GM12878 (cell line): ENCODE data around the gene RPS28. TPM values are rescaled to one million over a fixed set of nuclear protein-coding genes. Genes with fewer than 3 reads are reported as not detected.
A peak's percentile ranks its signal among the peaks of the same experiment; 100 is the strongest.

Experiments used
- CBX3 ChIP-seq: fragments of 200-600 bp; sonication (generic); IDR thresholded peaks from 2 replicates; pipeline ENCODE4 v1.6.1; 2016; ENCODE audit warnings: low read depth, borderline replicate concordance
- CHD1 ChIP-seq: IDR thresholded peaks from 2 replicates; pipeline ENCODE4 v1.6.1; 2012; ENCODE audit warnings: low read depth, low read length, improper control_type of control experiment
- HDAC6 ChIP-seq: fragments of 200-600 bp; sonication (generic); IDR thresholded peaks from one replicate; pipeline ENCODE4 v1.8.0; 2017; ENCODE audit warnings: antibody characterized with exemption; ENCODE audit not compliant: unreplicated experiment
- HDGF ChIP-seq: fragments of 450-650 bp; IDR thresholded peaks from 2 replicates; pipeline ENCODE4 v1.6.1; 2016; ENCODE audit warnings: antibody characterized with exemption
- JUNB ChIP-seq: IDR thresholded peaks from 2 replicates; pipeline ENCODE4 v1.6.1; 2016; ENCODE audit warnings: antibody characterized with exemption, mild to moderate bottlenecking
- NFYA ChIP-seq: IDR thresholded peaks from 2 replicates; pipeline ENCODE4 v1.6.1; 2011; ENCODE audit warnings: low read depth, mild to moderate bottlenecking, low read length, improper control_type of control experiment, borderline replicate concordance
- NR2C2 ChIP-seq: IDR thresholded peaks from 2 replicates; pipeline ENCODE4 v1.6.1; 2011; ENCODE audit warnings: borderline replicate concordance, low read depth; ENCODE audit not compliant: control insufficient read depth, insufficient read length
- PKNOX1 ChIP-seq: fragments of 450-650 bp; IDR thresholded peaks from 2 replicates; pipeline ENCODE4 v1.6.1; 2016; ENCODE audit warnings: mild to moderate bottlenecking
- PML ChIP-seq: IDR thresholded peaks from 2 replicates; pipeline ENCODE4 v1.6.1; 2012; ENCODE audit warnings: low read length, inconsistent platforms
- RAD51 ChIP-seq: fragments of 450-650 bp; IDR thresholded peaks from 2 replicates; pipeline ENCODE4 v1.6.1; 2016; ENCODE audit warnings: moderate library complexity, mild to moderate bottlenecking, inconsistent platforms
- SREBF2 ChIP-seq: IDR thresholded peaks from 2 replicates; pipeline ENCODE4 v1.6.1; 2012; ENCODE audit warnings: mild to moderate bottlenecking, low read length
- SUPT20H ChIP-seq: IDR thresholded peaks from 2 replicates; pipeline ENCODE4 v1.6.1; 2011; ENCODE audit warnings: low read depth, mild to moderate bottlenecking, low read length, moderate library complexity, borderline replicate concordance; ENCODE audit not compliant: control insufficient read depth
- WRNIP1 ChIP-seq: IDR thresholded peaks from 2 replicates; pipeline ENCODE4 v1.6.1; 2011; ENCODE audit warnings: low read depth, low read length, improper control_type of control experiment, borderline replicate concordance
- ZNF207 ChIP-seq: fragments of 450-650 bp; IDR thresholded peaks from 2 replicates; pipeline ENCODE4 v1.6.1; 2014; ENCODE audit warnings: antibody characterized with exemption, mild to moderate bottlenecking, borderline replicate concordance
- ZNF24 ChIP-seq: fragments of 450-650 bp; IDR thresholded peaks from 2 replicates; pipeline ENCODE4 v1.6.1; 2017; ENCODE audit warnings: antibody characterized with exemption, mild to moderate bottlenecking
- polyA plus RNA-seq, 11 experiments: library from polyadenylated mRNA; depleted of rRNA in 4 of 11; unstranded in 6 of 11; stranded (reverse) in 5 of 11; fragments of >200 nt; fragmentation: Nextera tagmentation in 4 of 11; fragmentation: Illumina TruSeq in 1 of 11; extraction: Ambion mirVana in 4 of 11; extraction: Trizol in 1 of 11; gene quantifications; 1 replicate in 1 of 11; 2 replicates in 10 of 11; pipeline versions ENCODE4 v1.2.1 to v1.2.3, GENCODE V29; 2011 to 2016; ENCODE audit warnings: inconsistent platforms in 2 of 11, missing spikeins in 2 of 11, low read depth in 1 of 11
- total RNA-seq, 4 experiments: library from RNA; depleted of rRNA in 3 of 4; stranded (reverse); fragments of >200 nt in 3 of 4; fragmentation: Illumina TruSeq in 1 of 4; extraction: Trizol in 1 of 4; gene quantifications; 2 replicates each; pipeline versions ENCODE4 v1.2.1 to v1.2.3, GENCODE V29; 2013 to 2021
- TF ChIP-seq, protein P1 (sequence below): fragments of 450-650 bp; formaldehyde crosslinking; IDR thresholded peaks from 2 replicates; pipeline ENCODE4 v1.4.0; 2022; ENCODE audit warnings: mild to moderate bottlenecking, moderate library complexity
- TF ChIP-seq, protein P2 (sequence below), 3 experiments: IDR thresholded peaks in 2 of 3; conservative IDR thresholded peaks in 1 of 3; 2 replicates each; pipeline ENCODE4 v1.5.1; 2011; ENCODE audit warnings: low read depth in 3 of 3, low read length in 3 of 3, mild to moderate bottlenecking in 3 of 3, control low read depth in 2 of 3, moderate library complexity in 2 of 3, inconsistent platforms in 1 of 3, mixed read lengths in 1 of 3; ENCODE audit not compliant: control insufficient read depth in 2 of 3, insufficient read depth in 1 of 3; ENCODE audit errors: extremely low read depth in 1 of 3
- TF ChIP-seq, protein P3 (sequence below): fragments of 150-350 bp; IDR thresholded peaks from 2 replicates; pipeline ENCODE4 v1.6.1; 2014; ENCODE audit warnings: mild to moderate bottlenecking, low read depth, low read length

RPS28 gene
- total and polyA plus RNA-seq, 10 of the 15 experiments (the other 5 are each of a cell fraction or from before 2014, with no cell fraction given), result 422 to 3,905 (median 1,580) TPM

- TF ChIP-seq, protein P1, sequence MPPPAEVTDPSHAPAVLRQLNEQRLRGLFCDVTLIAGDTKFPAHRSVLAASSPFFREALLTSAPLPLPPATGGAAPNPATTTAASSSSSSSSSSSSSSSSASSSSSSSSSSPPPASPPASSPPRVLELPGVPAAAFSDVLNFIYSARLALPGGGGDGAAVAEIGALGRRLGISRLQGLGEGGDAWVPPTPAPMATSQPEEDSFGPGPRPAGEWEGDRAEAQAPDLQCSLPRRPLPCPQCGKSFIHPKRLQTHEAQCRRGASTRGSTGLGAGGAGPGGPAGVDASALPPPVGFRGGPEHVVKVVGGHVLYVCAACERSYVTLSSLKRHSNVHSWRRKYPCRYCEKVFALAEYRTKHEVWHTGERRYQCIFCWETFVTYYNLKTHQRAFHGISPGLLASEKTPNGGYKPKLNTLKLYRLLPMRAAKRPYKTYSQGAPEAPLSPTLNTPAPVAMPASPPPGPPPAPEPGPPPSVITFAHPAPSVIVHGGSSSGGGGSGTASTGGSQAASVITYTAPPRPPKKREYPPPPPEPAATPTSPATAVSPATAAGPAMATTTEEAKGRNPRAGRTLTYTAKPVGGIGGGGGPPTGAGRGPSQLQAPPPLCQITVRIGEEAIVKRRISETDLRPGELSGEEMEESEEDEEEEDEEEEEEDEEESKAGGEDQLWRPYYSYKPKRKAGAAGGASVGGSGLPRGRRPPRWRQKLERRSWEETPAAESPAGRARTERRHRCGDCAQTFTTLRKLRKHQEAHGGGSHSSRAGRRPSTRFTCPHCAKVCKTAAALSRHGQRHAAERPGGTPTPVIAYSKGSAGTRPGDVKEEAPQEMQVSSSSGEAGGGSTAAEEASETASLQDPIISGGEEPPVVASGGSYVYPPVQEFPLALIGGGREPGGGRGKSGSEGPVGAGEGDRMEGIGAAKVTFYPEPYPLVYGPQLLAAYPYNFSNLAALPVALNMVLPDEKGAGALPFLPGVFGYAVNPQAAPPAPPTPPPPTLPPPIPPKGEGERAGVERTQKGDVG (CRISPR knock-in tag), result no peak
- TF ChIP-seq RAD51, result peak; percentile 94
- TF ChIP-seq ZNF24, result no peak
- TF ChIP-seq, protein P2, sequence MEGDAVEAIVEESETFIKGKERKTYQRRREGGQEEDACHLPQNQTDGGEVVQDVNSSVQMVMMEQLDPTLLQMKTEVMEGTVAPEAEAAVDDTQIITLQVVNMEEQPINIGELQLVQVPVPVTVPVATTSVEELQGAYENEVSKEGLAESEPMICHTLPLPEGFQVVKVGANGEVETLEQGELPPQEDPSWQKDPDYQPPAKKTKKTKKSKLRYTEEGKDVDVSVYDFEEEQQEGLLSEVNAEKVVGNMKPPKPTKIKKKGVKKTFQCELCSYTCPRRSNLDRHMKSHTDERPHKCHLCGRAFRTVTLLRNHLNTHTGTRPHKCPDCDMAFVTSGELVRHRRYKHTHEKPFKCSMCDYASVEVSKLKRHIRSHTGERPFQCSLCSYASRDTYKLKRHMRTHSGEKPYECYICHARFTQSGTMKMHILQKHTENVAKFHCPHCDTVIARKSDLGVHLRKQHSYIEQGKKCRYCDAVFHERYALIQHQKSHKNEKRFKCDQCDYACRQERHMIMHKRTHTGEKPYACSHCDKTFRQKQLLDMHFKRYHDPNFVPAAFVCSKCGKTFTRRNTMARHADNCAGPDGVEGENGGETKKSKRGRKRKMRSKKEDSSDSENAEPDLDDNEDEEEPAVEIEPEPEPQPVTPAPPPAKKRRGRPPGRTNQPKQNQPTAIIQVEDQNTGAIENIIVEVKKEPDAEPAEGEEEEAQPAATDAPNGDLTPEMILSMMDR (IDR thresholded peaks at IDR 0.05 in 2 of 3, conservative IDR thresholded peaks at IDR 0.05 in 1 of 3; ENCODE audit: control insufficient read depth in 2 of 3, extremely low read depth in 1 of 3, insufficient read depth in 1 of 3, low read depth in 3 of 3, low read length in 3 of 3), result peak; percentile 32 to 60 (median 34); a peak in 4 of 6 replicates
- TF ChIP-seq PKNOX1, result no peak; the same call in 1 of the 2 replicates
- TF ChIP-seq NFYA, result no peak
- TF ChIP-seq HDAC6, result no peak
- no peak for TF ChIP-seq HDGF
- TF ChIP-seq WRNIP1, result no peak
- TF ChIP-seq ZNF207, result peak; percentile 88; the same call in 1 of the 2 replicates
- peak; percentile 93; the same call in 1 of the 2 replicates for TF ChIP-seq PML
- TF ChIP-seq SREBF2, result no peak
- TF ChIP-seq CBX3, result no peak
- no peak for TF ChIP-seq NR2C2
- no peak for TF ChIP-seq CHD1
- TF ChIP-seq, protein P3, sequence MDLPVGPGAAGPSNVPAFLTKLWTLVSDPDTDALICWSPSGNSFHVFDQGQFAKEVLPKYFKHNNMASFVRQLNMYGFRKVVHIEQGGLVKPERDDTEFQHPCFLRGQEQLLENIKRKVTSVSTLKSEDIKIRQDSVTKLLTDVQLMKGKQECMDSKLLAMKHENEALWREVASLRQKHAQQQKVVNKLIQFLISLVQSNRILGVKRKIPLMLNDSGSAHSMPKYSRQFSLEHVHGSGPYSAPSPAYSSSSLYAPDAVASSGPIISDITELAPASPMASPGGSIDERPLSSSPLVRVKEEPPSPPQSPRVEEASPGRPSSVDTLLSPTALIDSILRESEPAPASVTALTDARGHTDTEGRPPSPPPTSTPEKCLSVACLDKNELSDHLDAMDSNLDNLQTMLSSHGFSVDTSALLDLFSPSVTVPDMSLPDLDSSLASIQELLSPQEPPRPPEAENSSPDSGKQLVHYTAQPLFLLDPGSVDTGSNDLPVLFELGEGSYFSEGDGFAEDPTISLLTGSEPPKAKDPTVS, result no peak
- no peak for TF ChIP-seq SUPT20H
- no peak for TF ChIP-seq JUNB
Observed at GRCh38 chr19:8321067-8321985, at the start of gene RPS28, which contains the start of gene NDUFA7 (continued).
